H1 (cell line): ENCODE results near the gene GALNT9. TPM values are rescaled to one million over a fixed set of nuclear protein-coding genes. Genes with fewer than 3 reads are reported as not detected.

Experiments used
- CTCF ChIA-PET: fragments of 300-600 bp; sonication (Branson Sonifier 250); formaldehyde crosslinking; loops from one replicate; lab custom pipeline; 2021; ENCODE audit not compliant: partially characterized antibody; lab: Charles Lee
- POLR2A ChIA-PET: fragments of 300-600 bp; sonication (Branson Sonifier 250); formaldehyde crosslinking; loops from one replicate; lab custom pipeline; 2021; ENCODE audit warnings: inconsistent platforms; ENCODE audit not compliant: partially characterized antibody; lab: Charles Lee
- DNase-seq, 2 experiments: peaks; one replicate each; pipeline versions ENCODE4 v3.0.0 to v3.0.0-alpha.2; 2010 to 2022; ENCODE audit warnings: low spot score in 2 of 2, low read depth in 1 of 2, mixed read lengths in 1 of 2
- FAIRE-seq: peaks from 2 replicates; lab custom pipeline; 2011; peaks lifted over from hg19 to GRCh38; lab: Jason Lieb, UNC
- H2AFZ ChIP-seq: 2 replicates; pipeline ENCODE4 v1.8.1; 2012; ENCODE audit warnings: low read length, inconsistent platforms
- H2AK5ac ChIP-seq: 2 replicates; pipeline ENCODE4 v1.6.1; 2013; ENCODE audit warnings: low read depth, low read length
- H2BK120ac ChIP-seq: replicated peaks from 2 replicates; pipeline ENCODE3; 2013; ENCODE audit warnings: low read depth, low read length, inconsistent platforms
- H2BK12ac ChIP-seq: 2 replicates; pipeline ENCODE4 v1.6.1; 2013; ENCODE audit warnings: low read depth, low read length
- H2BK15ac ChIP-seq: 2 replicates; pipeline ENCODE4 v1.6.1; 2013; ENCODE audit warnings: low read length
- H2BK20ac ChIP-seq: 2 replicates; pipeline ENCODE4 v1.6.1; 2013; ENCODE audit warnings: low read length
- H2BK5ac ChIP-seq: 2 replicates; pipeline ENCODE4 v1.6.1; 2013; ENCODE audit warnings: low read depth, low read length
- H3K14ac ChIP-seq: 2 replicates; pipeline ENCODE4 v1.6.1; 2013; ENCODE audit warnings: inconsistent platforms; ENCODE audit not compliant: insufficient read length
- H3K18ac ChIP-seq: 2 replicates; pipeline ENCODE4 v1.6.1; 2013; ENCODE audit warnings: low read length; ENCODE audit errors: extremely low read depth
- H3K23ac ChIP-seq: 2 replicates; pipeline ENCODE4 v1.6.1; 2013; ENCODE audit warnings: inconsistent platforms; ENCODE audit not compliant: insufficient read length
- H3K23me2 ChIP-seq: 2 replicates; pipeline ENCODE4 v1.6.1; 2013; ENCODE audit warnings: low read depth, low read length
- H3K27ac ChIP-seq: 2 replicates; pipeline ENCODE4 v1.6.1; 2011; ENCODE audit warnings: low read depth, low read length, inconsistent platforms
- H3K27me3 ChIP-seq, 4 experiments: replicated peaks in 1 of 4; 1 replicate in 1 of 4; 2 replicates in 3 of 4; pipeline versions ENCODE4 v1.6.1 to v1.8.1; 2011 to 2013; ENCODE audit warnings: low read length in 3 of 4, mild to moderate bottlenecking in 3 of 4, inconsistent platforms in 2 of 4, mixed read lengths in 2 of 4, moderate library complexity in 1 of 4; ENCODE audit not compliant: control insufficient read depth in 3 of 4, insufficient read depth in 3 of 4; ENCODE audit errors: extremely low read depth in 1 of 4
- H3K36me3 ChIP-seq, 4 experiments: 2 replicates each; pipeline versions ENCODE4 v1.6.1 to v1.8.1; 2011 to 2013; ENCODE audit warnings: mild to moderate bottlenecking in 4 of 4, low read length in 3 of 4, moderate library complexity in 2 of 4, control low read depth in 1 of 4, inconsistent platforms in 1 of 4; ENCODE audit not compliant: insufficient read depth in 4 of 4, control insufficient read depth in 2 of 4
- H3K4ac ChIP-seq: replicated peaks from 2 replicates; pipeline ENCODE3; 2013; ENCODE audit warnings: low read length, low read depth, mixed read lengths, inconsistent platforms; ENCODE audit not compliant: insufficient read length
- H3K4me1 ChIP-seq, 4 experiments: replicated peaks in 1 of 4; 1 replicate in 1 of 4; 2 replicates in 3 of 4; pipeline versions ENCODE4 v1.6.1 to v1.8.1; 2011 to 2013; ENCODE audit warnings: low read length in 3 of 4, inconsistent platforms in 2 of 4, mixed read lengths in 1 of 4; ENCODE audit not compliant: insufficient read depth in 4 of 4, control insufficient read depth in 3 of 4
- H3K4me2 ChIP-seq, 2 experiments: 2 replicates each; pipeline versions ENCODE4 v1.6.1 to v1.8.1; 2011 to 2013; ENCODE audit warnings: low read depth in 2 of 2, low read length in 2 of 2, control low read depth in 1 of 2, inconsistent platforms in 1 of 2, mild to moderate bottlenecking in 1 of 2; ENCODE audit not compliant: insufficient read depth in 1 of 2
- H3K4me3 ChIP-seq, 4 experiments: fragments of 200-600, 300-600 bp in 1 of 4; sonication (generic), shearing (Covaris generic), sonication (Bioruptor Twin) in 1 of 4; 2 replicates each; pipeline versions ENCODE4 v1.5.1 to v1.8.1; 2011 to 2016; ENCODE audit warnings: low read length in 4 of 4, low read depth in 3 of 4, control low read depth in 2 of 4, inconsistent platforms in 2 of 4, mild to moderate bottlenecking in 2 of 4, mixed read lengths in 1 of 4, moderate library complexity in 1 of 4; ENCODE audit not compliant: insufficient read depth in 2 of 4; ENCODE audit errors: extremely low read depth in 1 of 4
- H3K56ac ChIP-seq: replicated peaks from 2 replicates; pipeline ENCODE3; 2013; ENCODE audit warnings: low read depth, mild to moderate bottlenecking, mixed read lengths, low read length, inconsistent platforms; ENCODE audit not compliant: insufficient read length
- H3K79me1 ChIP-seq: 2 replicates; pipeline ENCODE4 v1.6.1; 2013; ENCODE audit warnings: low read depth, low read length, control low read depth
- H3K79me2 ChIP-seq, 2 experiments: 2 replicates each; pipeline versions ENCODE4 v1.6.1 to v1.8.1; 2012 to 2013; ENCODE audit warnings: low read length in 2 of 2, mild to moderate bottlenecking in 2 of 2, inconsistent platforms in 1 of 2; ENCODE audit not compliant: insufficient read depth in 2 of 2, control insufficient read depth in 1 of 2
- H3K9ac ChIP-seq, 4 experiments: replicated peaks in 1 of 4; 1 replicate in 1 of 4; 2 replicates in 3 of 4; pipeline versions ENCODE4 v1.6.1 to v1.8.1; 2011 to 2013; ENCODE audit warnings: low read depth in 3 of 4, low read length in 3 of 4, control low read depth in 2 of 4, mild to moderate bottlenecking in 2 of 4, moderate library complexity in 2 of 4, inconsistent platforms in 1 of 4; ENCODE audit errors: extremely low read depth in 1 of 4
- H3K9me3 ChIP-seq, 2 experiments: 2 replicates each; pipeline versions ENCODE4 v1.6.1 to v1.8.1; 2012 to 2013; ENCODE audit warnings: mild to moderate bottlenecking in 2 of 2, moderate library complexity in 2 of 2, control low read depth in 1 of 2, inconsistent platforms in 1 of 2, low read depth in 1 of 2, low read length in 1 of 2, mixed read lengths in 1 of 2; ENCODE audit not compliant: insufficient read depth in 2 of 2
- H4K20me1 ChIP-seq, 2 experiments: replicated peaks in 1 of 2; 2 replicates each; pipeline versions ENCODE3 to v1.8.1; 2011 to 2013; ENCODE audit warnings: inconsistent platforms in 2 of 2, low read length in 2 of 2, mild to moderate bottlenecking in 1 of 2; ENCODE audit not compliant: insufficient read depth in 2 of 2, control insufficient read depth in 1 of 2
- H4K5ac ChIP-seq: 2 replicates; pipeline ENCODE4 v1.6.1; 2013; ENCODE audit warnings: low read length, low read depth, mixed read lengths, inconsistent platforms; ENCODE audit not compliant: insufficient read length
- H4K8ac ChIP-seq: 2 replicates; pipeline ENCODE4 v1.8.0; 2013; ENCODE audit warnings: mild to moderate bottlenecking, moderate library complexity, low read length, inconsistent platforms; ENCODE audit not compliant: insufficient read depth; ENCODE audit errors: extremely low read depth
- H4K91ac ChIP-seq: replicated peaks from 2 replicates; pipeline ENCODE3; 2013; ENCODE audit warnings: low read length, mixed read lengths, inconsistent platforms; ENCODE audit not compliant: insufficient read length
- BCL11A ChIP-seq, 2 experiments: IDR thresholded peaks; one replicate each; pipeline ENCODE4 v1.6.1; 2011; ENCODE audit warnings: low read depth in 2 of 2, low read length in 2 of 2, mild to moderate bottlenecking in 2 of 2
- CBX5 ChIP-seq: fragments of 300-800, 300-1000 bp; sonication (generic); IDR thresholded peaks from 2 replicates; pipeline ENCODE4 v1.7.1; 2016; ENCODE audit warnings: antibody characterized with exemption, low read length, low read depth
- CHD1 ChIP-seq: IDR thresholded peaks from 2 replicates; pipeline ENCODE4 v1.6.1; 2012; ENCODE audit warnings: low read depth, low read length, improper control_type of control experiment
- FOSL1 ChIP-seq: IDR thresholded peaks from 2 replicates; pipeline ENCODE4 v1.6.1; 2011; ENCODE audit warnings: mild to moderate bottlenecking, low read depth, low read length, moderate library complexity; ENCODE audit not compliant: insufficient read depth
- KDM1A ChIP-seq: fragments of 200-600, 300-600 bp; sonication (generic); IDR thresholded peaks from 2 replicates; pipeline ENCODE4 v1.7.1; 2016; ENCODE audit warnings: mild to moderate bottlenecking, low read length, borderline replicate concordance
- RFX5 ChIP-seq: IDR thresholded peaks from 2 replicates; pipeline ENCODE4 v1.6.1; 2011; ENCODE audit warnings: low read depth, low read length, improper control_type of control experiment, borderline replicate concordance
- RNF2 ChIP-seq: fragments of 200-900, 300-1000 bp; sonication (generic); IDR thresholded peaks from 2 replicates; pipeline ENCODE4 v1.7.1; 2016; ENCODE audit warnings: borderline replicate concordance, low read depth, mild to moderate bottlenecking, antibody characterized with exemption, low read length; ENCODE audit not compliant: poor library complexity, severe bottlenecking; ENCODE audit errors: missing control alignments
- RXRA ChIP-seq: IDR thresholded peaks from 2 replicates; pipeline ENCODE4 v1.6.1; 2011; ENCODE audit warnings: low read depth, mild to moderate bottlenecking, low read length, moderate library complexity; ENCODE audit not compliant: insufficient read depth
- SP1 ChIP-seq: IDR thresholded peaks from 2 replicates; pipeline ENCODE4 v1.6.1; 2011; ENCODE audit warnings: low read depth, low read length
- TBP ChIP-seq: IDR thresholded peaks from 2 replicates; pipeline ENCODE4 v1.6.1; 2011; ENCODE audit warnings: low read depth, low read length, improper control_type of control experiment
- YY1 ChIP-seq: IDR thresholded peaks from 2 replicates; pipeline ENCODE4 v1.6.1; 2011; ENCODE audit warnings: low read depth, mild to moderate bottlenecking, low read length
- ZNF274 ChIP-seq: IDR thresholded peaks from 2 replicates; pipeline ENCODE4 v1.7.0; 2012; ENCODE audit warnings: low read length, borderline replicate concordance; ENCODE audit errors: extremely low read depth
- WGBS, 2 experiments: shearing (Covaris generic) in 1 of 2; methylation state at CpG; one replicate each; pipeline versions ENCODE4 v1.1.6 to v1.1.7; 2013 to 2015; ENCODE audit warnings: low lambda C conversion rate in 2 of 2, mixed read lengths in 2 of 2, inconsistent platforms in 1 of 2, low coverage in 1 of 2, missing lambda C conversion rate in 1 of 2; ENCODE audit not compliant: insufficient replicate concordance in 2 of 2, insufficient coverage in 1 of 2, insufficient read length in 1 of 2; ENCODE audit errors: extremely low coverage in 1 of 2, missing lambda C conversion rate in 1 of 2; 5-methylcytosine and 5-hydroxymethylcytosine counted together
- polyA plus RNA-seq, 7 experiments: library from polyadenylated mRNA; depleted of rRNA in 3 of 7; stranded (reverse) in 5 of 7; unstranded in 2 of 7; fragments of >200 nt in 5 of 7; fragments of 200-250 nt in 2 of 7; gene quantifications; 1 replicate in 5 of 7; 2 replicates in 1 of 7; 4 replicates in 1 of 7; pipeline versions ENCODE4 v1.2.1 to v1.2.3, GENCODE V29; 2011 to 2013; ENCODE audit warnings: missing spikeins in 2 of 7, mixed read lengths in 2 of 7
- total RNA-seq: library from RNA; stranded (reverse); fragmentation: NEBNext Ultra II Directional; extraction: Animal tissue kit (Norgen Biotek cat#: 25700); gene quantifications from 2 replicates; pipeline ENCODE4 v1.2.1, GENCODE V29; 2021
- TF ChIP-seq, protein P1 (sequence below): IDR thresholded peaks from 2 replicates; pipeline ENCODE4 v1.6.1; 2012; ENCODE audit warnings: inconsistent platforms

The GALNT9 gene
- total and polyA plus RNA-seq, 2 of the 8 experiments (the other 6 are each of a cell fraction or from before 2014, with no cell fraction given), result 2.0 to 3.6 TPM

DNA sequence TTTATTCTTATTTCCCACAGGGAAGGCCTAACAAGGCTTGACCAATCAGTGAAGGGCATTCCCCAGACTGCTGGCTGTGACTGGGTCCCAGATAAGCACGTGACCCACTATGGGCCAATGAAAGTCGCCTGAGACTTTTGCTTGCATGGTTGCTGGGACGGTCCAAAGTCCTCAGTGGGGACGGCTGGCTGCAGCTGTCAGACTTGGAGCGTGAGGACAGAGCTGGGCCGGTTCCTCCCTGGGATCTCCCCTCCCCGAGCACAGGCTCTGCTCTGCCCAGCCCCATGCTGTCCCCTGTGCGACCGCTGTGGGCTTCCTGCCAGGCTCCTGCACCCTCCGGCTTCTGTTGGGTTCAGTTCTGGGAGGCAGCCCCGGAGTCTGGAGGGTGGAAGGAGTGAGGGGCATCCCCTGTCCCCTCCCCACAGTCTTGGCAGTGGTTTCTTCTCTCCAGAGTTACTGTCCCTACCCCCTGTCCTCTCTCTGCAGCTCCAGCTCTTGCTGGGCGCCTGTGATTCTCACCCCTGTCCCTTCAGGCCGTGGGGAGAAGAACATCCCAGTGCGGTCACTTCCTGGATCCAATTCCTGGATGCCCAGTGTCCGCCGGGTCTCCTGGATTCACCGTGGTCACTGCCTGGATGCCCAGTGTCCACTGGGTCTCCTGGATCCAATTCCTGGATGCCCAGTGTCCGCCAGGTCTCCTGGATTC lies 50.1 kb downstream of the GALNT9 start:
- no peak overlapping the region for H2BK120ac ChIP-seq
- no peak overlapping the region for H4K8ac ChIP-seq
- 0 out of 2 replicates have a peak, but pooled peaks cover 1% of the 10 kb centered on the region for H3K23me2 ChIP-seq
- H2AK5ac ChIP-seq, result no peak overlapping the region
- no peaks in the 10 kb centered on the region for H3K79me2 ChIP-seq
- no peak overlapping the region for H4K91ac ChIP-seq
- H2BK5ac ChIP-seq, result no peak overlapping the region
- no peak overlapping the region for H3K18ac ChIP-seq
- no peaks in the 10 kb centered on the region for H3K36me3 ChIP-seq
- H2BK20ac ChIP-seq, result no peak overlapping the region
- H2BK15ac ChIP-seq, result no peak overlapping the region
- DNase-seq, result no peak
- peaks cover 0 to 4% (median 1%) of the 10 kb centered on the region in 4 experiments; a peak in 3 of 7 replicates for H3K27me3 ChIP-seq
- no peak overlapping the region for H4K5ac ChIP-seq
- H3K4me1 ChIP-seq, result peaks cover 5 to 30% (median 24%) of the 10 kb centered on the region in 4 experiments
- no peak overlapping the region for H2BK12ac ChIP-seq
- no peak overlapping the region for H3K56ac ChIP-seq
- POLR2A ChIA-PET, result no interaction called here
- no peak overlapping the region for H3K4me3 ChIP-seq
- H3K9ac ChIP-seq, result no peak overlapping the region
- H3K9me3 ChIP-seq, result no peaks in the 10 kb centered on the region
- WGBS, 2 experiments, result 91% methylated on average over 18 of the region's 18 CpGs; no CpG with 5 or more reads in 1 of the 2 experiments
- no peak overlapping the region for H3K23ac ChIP-seq
- H2AFZ ChIP-seq, result no peak overlapping the region
- no peak overlapping the region for H3K14ac ChIP-seq
- H3K27ac ChIP-seq, result no peak overlapping the region
- no peaks in the 10 kb centered on the region; the same call in 1 of the 2 replicates for H3K79me1 ChIP-seq
- no peak overlapping the region for H3K4me2 ChIP-seq
- no peak for FAIRE-seq
- CTCF ChIA-PET, result interaction anchor here (1.2 kb wide), 1 partner anchor 10 kb away, joined by 4 read pairs; no protein-coding TSS in a partner anchor
- H3K4ac ChIP-seq, result no peak overlapping the region
- peaks cover 0 to 2% of the 10 kb centered on the region in 2 experiments for H4K20me1 ChIP-seq
- TF ChIP-seq FOSL1 (no peak), KDM1A (no peak), SP1 (no peak), TBP (no peak), BCL11A (IDR thresholded peaks at IDR 0.05; ENCODE audit: low read depth in 2 of 2, low read length in 2 of 2) (no peak), RXRA (no peak), YY1 (no peak), CHD1 (no peak), CBX5 (no peak), RFX5 (no peak), RNF2 (no peak), ZNF274 (no peak)
- TF ChIP-seq, protein P1, sequence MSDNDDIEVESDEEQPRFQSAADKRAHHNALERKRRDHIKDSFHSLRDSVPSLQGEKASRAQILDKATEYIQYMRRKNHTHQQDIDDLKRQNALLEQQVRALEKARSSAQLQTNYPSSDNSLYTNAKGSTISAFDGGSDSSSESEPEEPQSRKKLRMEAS, result no peak
